Left ventricle myocardium inferior (tissue), 1 donor: ENCODE data around the gene KLK2. TPM values are rescaled to one million over a fixed set of nuclear protein-coding genes. Genes with fewer than 3 reads are reported as not detected.

Experiments
- DNase-seq: peaks from one replicate; pipeline ENCODE4 v3.0.0-alpha.2; 2020
- H3K27ac ChIP-seq: fragments of 200-600 bp; replicated peaks from 2 replicates; pipeline ENCODE4 v1.8.0; 2021
- H3K27me3 ChIP-seq: fragments of 200-600 bp; 2 replicates; pipeline ENCODE4 v1.8.0; 2021; ENCODE audit warnings: low read depth
- H3K36me3 ChIP-seq: fragments of 200-600 bp; 2 replicates; pipeline ENCODE4 v1.8.0; 2021
- H3K4me1 ChIP-seq: fragments of 200-600 bp; 2 replicates; pipeline ENCODE4 v1.8.0; 2021
- H3K4me3 ChIP-seq: fragments of 200-600 bp; 2 replicates; pipeline ENCODE4 v1.8.0; 2021; ENCODE audit warnings: mild to moderate bottlenecking, moderate library complexity
- H3K9me3 ChIP-seq: fragments of 200-600 bp; replicated peaks from 2 replicates; pipeline ENCODE4 v1.8.0; 2021
- intact Hi-C: fragments of 100-400 bp; cut with micrococcal nuclease; formaldehyde crosslinking; loops from one replicate; pipeline ENCODE4 v1.11.0; 2022
- total RNA-seq: library from RNA; stranded (reverse); fragmentation: NEBNext Ultra II Directional; extraction: Animal tissue kit (Norgen Biotek cat#: 25700); gene quantifications from one replicate; pipeline ENCODE4 v1.2.1, GENCODE V29; 2021
- TF ChIP-seq, protein P1 (sequence below): fragments of 200-600 bp; IDR thresholded peaks from 2 replicates; pipeline ENCODE4 v1.8.0; 2021; ENCODE audit warnings: antibody characterized with exemption, mild to moderate bottlenecking, borderline replicate concordance
- donor health status: DM: no; HTN: yes; CAD: no; lungs with severe emphysema.

KLK2 gene
- total RNA-seq, 1 donor from 2014 or later, result not detected

DNA sequence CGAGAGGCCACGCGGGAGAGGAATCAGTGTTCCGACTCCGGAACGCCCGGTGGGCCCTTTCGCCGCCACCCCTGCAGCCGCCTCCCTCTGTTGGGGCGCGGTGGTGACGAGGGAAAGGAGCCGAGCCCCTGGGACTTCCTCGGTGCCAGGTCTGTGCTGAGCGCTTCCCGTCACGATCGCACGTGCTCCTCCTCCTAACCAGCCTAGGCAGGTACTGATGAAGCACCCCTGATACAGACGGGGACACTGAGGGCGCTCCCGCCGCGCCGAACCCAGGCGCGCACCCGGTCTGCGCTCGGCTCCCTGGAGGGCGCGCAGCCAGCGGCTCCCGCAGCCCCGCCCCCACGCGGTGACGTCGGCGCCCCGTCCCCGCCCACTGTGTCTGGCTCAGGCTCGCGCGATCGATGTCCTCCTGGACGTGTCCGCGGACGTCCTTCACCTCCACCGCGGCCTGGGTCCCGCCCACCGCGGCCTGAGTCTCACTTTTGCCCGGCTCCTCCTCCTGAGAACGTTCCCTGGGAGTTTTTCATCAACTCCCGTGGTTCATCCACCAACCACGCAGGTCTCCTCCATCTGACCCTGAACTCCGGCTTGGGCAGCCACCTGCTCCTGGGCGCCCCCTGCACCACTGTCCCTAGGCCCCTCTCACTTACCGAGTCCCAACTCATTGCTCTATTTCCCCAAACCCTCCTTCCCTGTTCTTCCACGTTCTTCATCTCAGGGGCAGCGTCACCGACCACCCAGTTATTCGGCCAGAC is 37.3 kb upstream of the KLK2 start:
- H3K4me1 ChIP-seq, result peaks cover 12% of the 10 kb centered on the region
- no peaks in the 10 kb centered on the region for H3K36me3 ChIP-seq
- peak; percentile 66 for DNase-seq
- peaks cover 70% of the 10 kb centered on the region for H3K27me3 ChIP-seq
- peaks cover 3% of the 10 kb centered on the region for H3K9me3 ChIP-seq
- intact Hi-C loops, result no loop called here
- H3K4me3 ChIP-seq, result peak overlapping the region; percentile 67
- TF ChIP-seq, protein P1, sequence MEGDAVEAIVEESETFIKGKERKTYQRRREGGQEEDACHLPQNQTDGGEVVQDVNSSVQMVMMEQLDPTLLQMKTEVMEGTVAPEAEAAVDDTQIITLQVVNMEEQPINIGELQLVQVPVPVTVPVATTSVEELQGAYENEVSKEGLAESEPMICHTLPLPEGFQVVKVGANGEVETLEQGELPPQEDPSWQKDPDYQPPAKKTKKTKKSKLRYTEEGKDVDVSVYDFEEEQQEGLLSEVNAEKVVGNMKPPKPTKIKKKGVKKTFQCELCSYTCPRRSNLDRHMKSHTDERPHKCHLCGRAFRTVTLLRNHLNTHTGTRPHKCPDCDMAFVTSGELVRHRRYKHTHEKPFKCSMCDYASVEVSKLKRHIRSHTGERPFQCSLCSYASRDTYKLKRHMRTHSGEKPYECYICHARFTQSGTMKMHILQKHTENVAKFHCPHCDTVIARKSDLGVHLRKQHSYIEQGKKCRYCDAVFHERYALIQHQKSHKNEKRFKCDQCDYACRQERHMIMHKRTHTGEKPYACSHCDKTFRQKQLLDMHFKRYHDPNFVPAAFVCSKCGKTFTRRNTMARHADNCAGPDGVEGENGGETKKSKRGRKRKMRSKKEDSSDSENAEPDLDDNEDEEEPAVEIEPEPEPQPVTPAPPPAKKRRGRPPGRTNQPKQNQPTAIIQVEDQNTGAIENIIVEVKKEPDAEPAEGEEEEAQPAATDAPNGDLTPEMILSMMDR, result no peak
- H3K27ac ChIP-seq, result no peak overlapping the region

DNA sequence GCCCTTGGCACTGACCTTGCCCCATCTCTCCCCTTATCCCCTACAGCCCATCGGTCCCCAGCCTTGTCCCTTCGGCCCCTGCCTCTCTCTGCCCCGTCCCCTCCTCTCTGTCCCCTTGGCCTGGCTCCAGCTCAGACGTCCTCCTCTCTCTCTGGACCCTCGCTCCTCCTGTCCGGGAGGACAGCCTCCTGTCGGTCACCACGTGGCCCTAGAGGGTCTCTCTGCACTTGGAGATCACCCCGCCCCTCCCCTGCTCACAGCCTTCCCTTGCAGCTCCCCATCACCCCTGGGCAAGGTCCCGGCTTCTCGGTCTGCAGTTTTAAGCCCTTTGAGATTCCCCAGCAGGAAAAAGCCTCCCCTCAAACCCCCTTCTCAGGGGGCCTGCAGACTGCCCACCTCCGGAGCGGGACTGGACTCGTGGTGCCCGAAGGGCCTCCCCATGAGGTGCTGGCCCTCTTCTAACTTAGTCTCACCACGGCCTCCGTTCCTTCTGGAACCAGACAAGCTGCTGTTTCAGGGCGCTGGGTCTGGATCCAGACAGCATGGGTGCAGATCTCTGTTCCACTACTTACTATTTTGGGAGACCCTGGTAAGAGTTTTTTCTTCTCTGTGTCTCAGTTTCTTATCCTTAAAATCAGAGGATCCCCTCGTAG is 36.6 kb upstream of the KLK2 start:
- no peak for DNase-seq
- Histone ChIP-seq H3K27me3 (peaks cover 65% of the 10 kb centered on the region), H3K36me3 (no peaks in the 10 kb centered on the region), H3K4me3 (peak overlapping the region; percentile 67), H3K9me3 (peaks cover 4% of the 10 kb centered on the region), H3K27ac (no peak overlapping the region), H3K4me1 (peaks cover 12% of the 10 kb centered on the region)
- TF ChIP-seq, protein P1, result no peak
- intact Hi-C loops, result no loop called here

DNA sequence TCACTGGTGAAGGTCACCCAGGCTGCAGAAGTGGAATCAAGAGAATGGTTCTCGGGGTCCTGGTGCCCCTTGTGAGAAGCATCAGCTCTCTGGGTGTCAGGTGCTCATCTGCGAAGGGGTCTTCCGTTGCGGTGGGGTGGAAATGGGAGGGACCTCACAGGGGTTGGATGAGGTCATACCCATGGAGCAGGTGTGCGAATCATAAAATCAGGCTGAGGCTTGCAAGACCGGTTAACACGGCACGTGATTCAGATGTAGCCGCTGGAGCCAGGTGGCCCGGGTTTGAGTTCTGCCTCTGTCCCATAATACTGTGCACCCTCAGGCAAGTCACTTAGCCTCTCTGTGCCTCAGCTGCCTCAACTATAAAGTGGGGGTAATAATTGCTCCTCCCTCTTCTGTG is 35.9 kb upstream of the KLK2 start:
- no peak overlapping the region for H3K4me3 ChIP-seq
- TF ChIP-seq, protein P1, result no peak
- no peak overlapping the region for H3K27ac ChIP-seq
- H3K36me3 ChIP-seq, result no peaks in the 10 kb centered on the region
- peaks cover 10% of the 10 kb centered on the region for H3K9me3 ChIP-seq
- intact Hi-C loops, result no loop called here
- peaks cover 62% of the 10 kb centered on the region for H3K27me3 ChIP-seq
- no peak for DNase-seq
- H3K4me1 ChIP-seq, result peaks cover 12% of the 10 kb centered on the region

DNA sequence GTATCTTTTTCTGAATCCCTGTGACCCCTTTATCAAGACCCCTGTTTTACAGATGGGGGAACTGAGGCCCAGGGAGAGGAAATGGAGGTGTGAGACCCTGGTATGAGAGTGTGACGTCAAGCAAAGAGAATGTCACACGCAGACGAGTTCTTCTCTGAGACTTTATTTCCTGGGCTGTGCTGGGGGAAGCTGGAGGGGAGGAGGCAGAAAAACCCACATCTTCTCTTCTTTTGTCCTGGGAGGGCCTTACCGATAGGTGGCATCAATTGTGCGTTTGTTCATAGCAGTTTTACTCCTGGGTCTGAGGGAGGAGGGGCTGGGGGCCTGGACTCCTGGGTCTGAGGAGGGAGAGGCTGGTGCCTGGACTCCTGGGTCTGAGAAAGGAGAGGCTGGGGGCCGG is 35.0 kb upstream of the KLK2 start:
- TF ChIP-seq, protein P1, result no peak
- intact Hi-C loops, result no loop called here
- Histone ChIP-seq H3K4me3 (no peak overlapping the region), H3K4me1 (peaks cover 12% of the 10 kb centered on the region), H3K27me3 (peaks cover 52% of the 10 kb centered on the region), H3K36me3 (no peaks in the 10 kb centered on the region), H3K9me3 (peaks cover 20% of the 10 kb centered on the region), H3K27ac (no peak overlapping the region)
- no peak for DNase-seq

DNA sequence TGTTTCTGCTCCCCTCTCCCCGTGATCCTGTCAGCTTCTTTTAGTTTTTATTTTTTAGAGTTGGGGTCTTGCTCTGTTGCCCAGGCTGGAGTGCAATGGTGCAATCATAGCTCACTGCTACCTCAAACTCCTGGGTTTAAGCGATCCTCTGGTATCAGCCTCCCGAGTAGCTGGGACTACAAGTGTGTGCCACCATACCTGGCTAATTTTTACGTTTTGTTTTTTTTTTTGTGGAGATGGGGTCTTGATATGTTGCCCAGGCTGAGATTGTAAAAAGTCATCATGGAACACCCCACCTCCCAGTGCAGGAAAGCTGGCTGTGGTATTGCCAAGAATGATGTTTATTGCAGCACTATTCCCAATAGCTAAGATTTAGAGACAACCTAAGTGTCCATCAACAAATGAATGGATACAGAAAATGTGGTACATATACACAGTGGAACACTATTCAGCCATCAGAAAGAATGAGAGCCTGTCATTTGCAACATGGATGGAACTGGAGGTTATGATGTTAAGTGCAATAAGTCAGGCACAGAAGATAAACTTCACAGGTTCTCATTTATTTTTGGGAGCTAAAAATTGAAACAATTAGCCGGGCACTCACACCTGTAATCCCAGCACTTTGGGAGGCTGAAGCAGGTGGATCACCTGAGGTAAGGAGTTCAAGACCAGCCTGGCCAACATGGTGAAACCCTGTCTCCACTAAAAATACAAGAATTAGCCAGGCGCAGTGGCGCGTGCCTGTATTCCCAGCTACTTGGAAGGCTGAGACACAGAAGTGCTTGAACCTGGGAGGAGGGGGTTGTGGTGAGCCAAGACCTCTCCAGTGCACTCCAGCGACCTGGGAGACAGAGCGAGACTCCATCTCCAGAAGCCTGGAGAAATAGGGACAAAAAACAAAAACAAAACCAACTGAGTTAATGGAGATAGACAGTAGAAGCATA is 33.3 kb upstream of the KLK2 start:
- no peak overlapping the region for H3K4me3 ChIP-seq
- H3K36me3 ChIP-seq, result no peaks in the 10 kb centered on the region
- H3K27me3 ChIP-seq, result peaks cover 36% of the 10 kb centered on the region
- intact Hi-C loops, result no loop called here
- H3K9me3 ChIP-seq, result peaks cover 34% of the 10 kb centered on the region
- TF ChIP-seq, protein P1, result no peak
- DNase-seq, result no peak
- H3K27ac ChIP-seq, result no peak overlapping the region
- H3K4me1 ChIP-seq, result peaks cover 12% of the 10 kb centered on the region
